Smooth muscle cell (in vitro differentiated cells): ENCODE measurements around the gene TBC1D30. TPM values are rescaled to one million over a fixed set of nuclear protein-coding genes. Genes with fewer than 3 reads are reported as not detected.
A peak's percentile ranks its signal among the peaks of the same experiment; 100 is the strongest.

Source experiments
- DNase-seq: peaks from one replicate; lab custom pipeline; 2025; ENCODE audit not compliant: unreplicated experiment; lab: John Stamatoyannopoulos, UW
- H2AFZ ChIP-seq: fragments of 200-600 bp; sonication (generic); 2 replicates; pipeline ENCODE4 v1.6.0; 2016; ENCODE audit warnings: antibody characterized with exemption, low read depth, mild to moderate bottlenecking
- H3F3A ChIP-seq: fragments of 200-600 bp; sonication (generic); 2 replicates; pipeline ENCODE4 v1.6.0; 2017; ENCODE audit warnings: antibody characterized with exemption, low read depth
- H3K27ac ChIP-seq: fragments of 200-600 bp; sonication (generic); 2 replicates; pipeline ENCODE4 v1.5.1; 2016; ENCODE audit warnings: low read depth, mild to moderate bottlenecking
- H3K27me3 ChIP-seq: fragments of 200-600 bp; sonication (generic); 2 replicates; pipeline ENCODE4 v1.6.1; 2016; ENCODE audit warnings: low read depth, mild to moderate bottlenecking
- H3K36me3 ChIP-seq: fragments of 200-600 bp; sonication (generic); 2 replicates; pipeline ENCODE4 v1.5.1; 2016; ENCODE audit warnings: low read depth
- H3K4me1 ChIP-seq: fragments of 200-600 bp; sonication (generic); 2 replicates; pipeline ENCODE4 v1.5.1; 2016; ENCODE audit warnings: low read depth
- H3K4me2 ChIP-seq: fragments of 200-600 bp; sonication (generic); 2 replicates; pipeline ENCODE4 v1.6.0; 2016; ENCODE audit warnings: mild to moderate bottlenecking
- H3K4me3 ChIP-seq: fragments of 200-600 bp; sonication (generic); 2 replicates; pipeline ENCODE4 v1.5.1; 2016; ENCODE audit warnings: mild to moderate bottlenecking
- H3K79me2 ChIP-seq: fragments of 200-600 bp; sonication (generic); 2 replicates; pipeline ENCODE4 v1.6.0; 2016; ENCODE audit warnings: low read depth, mild to moderate bottlenecking
- H3K9ac ChIP-seq: fragments of 200-600 bp; sonication (generic); 2 replicates; pipeline ENCODE4 v1.6.0; 2016; ENCODE audit warnings: low read depth
- H3K9me3 ChIP-seq: fragments of 200-600 bp; sonication (generic); replicated peaks from 2 replicates; pipeline ENCODE4 v1.5.1; 2016; ENCODE audit warnings: low read depth
- H4K20me1 ChIP-seq: fragments of 200-600 bp; sonication (generic); 2 replicates; pipeline ENCODE4 v1.6.0; 2016; ENCODE audit warnings: low read depth
- CTCF ChIP-seq: fragments of 200-600 bp; sonication (generic); IDR thresholded peaks from 2 replicates; pipeline ENCODE4 v1.5.1; 2017; ENCODE audit warnings: borderline replicate concordance, mild to moderate bottlenecking, antibody characterized with exemption; ENCODE audit not compliant: insufficient read depth, poor library complexity, severe bottlenecking
- WGBS: methylation state at CpG from one replicate; pipeline ENCODE4 v1.1.7; 2016; ENCODE audit warnings: low lambda C conversion rate; 5-methylcytosine and 5-hydroxymethylcytosine counted together
- polyA plus RNA-seq: library from polyadenylated mRNA; unstranded; fragments of >200 nt; fragmentation: Nextera tagmentation; extraction: Ambion mirVana; gene quantifications from 2 replicates; pipeline ENCODE4 v1.2.1, GENCODE V29; 2016
- total RNA-seq: library from RNA; depleted of rRNA; stranded (reverse); fragments of >200 nt; gene quantifications from 2 replicates; pipeline ENCODE4 v1.2.3, GENCODE V29; 2014

The TBC1D30 gene
- total and polyA plus RNA-seq, 2 experiments from 2014 or later, result 0.67 to 2.3 TPM

GRCh38 chr12:64883264-64884163, 59.1 kb downstream of the TBC1D30 start:
- Histone ChIP-seq H3K36me3 (no peaks in the 10 kb centered on the region), H3K4me1 (no peaks in the 10 kb centered on the region), H3K79me2 (no peaks in the 10 kb centered on the region), H3K27me3 (no peaks in the 10 kb centered on the region), H3K9me3 (no peaks in the 10 kb centered on the region), H3K4me3 (no peak overlapping the region), H3K27ac (no peak overlapping the region), H2AFZ (peak overlapping the region; percentile 10), H3F3A (no peaks in the 10 kb centered on the region), H3K4me2 (no peak overlapping the region), H4K20me1 (no peaks in the 10 kb centered on the region), H3K9ac (no peak overlapping the region)
- DNase-seq, result no peak
- no peak for TF ChIP-seq CTCF
- WGBS, result 81% methylated on average over 16 of the region's 17 CpGs

- Histone ChIP-seq H4K20me1 (no peaks in the 10 kb centered on the region), H3K27me3 (no peaks in the 10 kb centered on the region), H3K9ac (no peak overlapping the region), H3K27ac (no peak overlapping the region), H3K4me3 (no peak overlapping the region), H3K4me2 (no peak overlapping the region), H3K4me1 (no peaks in the 10 kb centered on the region), H3K9me3 (no peaks in the 10 kb centered on the region), H3F3A (no peaks in the 10 kb centered on the region), H3K36me3 (no peaks in the 10 kb centered on the region), H3K79me2 (no peaks in the 10 kb centered on the region), H2AFZ (no peak overlapping the region)
- no peak for TF ChIP-seq CTCF
- WGBS, result 89% methylated on average over 3 of the region's 3 CpGs
- no peak for DNase-seq
Observed at GRCh38 chr12:64884164-64884542, 59.7 kb downstream of the TBC1D30 start.

- WGBS, result 97% methylated on average over 3 of the region's 3 CpGs
Observed at GRCh38 chr12:64884728-64885127, 60.3 kb downstream of the TBC1D30 start.

More at GRCh38 chr12:64884728-64885127, 60.3 kb downstream of the TBC1D30 start:
- Histone ChIP-seq H4K20me1 (no peaks in the 10 kb centered on the region), H3K36me3 (no peaks in the 10 kb centered on the region), H3K9ac (no peak overlapping the region), H3K79me2 (no peaks in the 10 kb centered on the region), H3K4me3 (no peak overlapping the region), H3F3A (no peaks in the 10 kb centered on the region), H3K27ac (no peak overlapping the region), H3K4me1 (no peaks in the 10 kb centered on the region), H3K27me3 (no peaks in the 10 kb centered on the region), H3K9me3 (no peaks in the 10 kb centered on the region), H2AFZ (no peak overlapping the region), H3K4me2 (no peak overlapping the region)
- DNase-seq, result no peak
- no peak for TF ChIP-seq CTCF
